GM23338 (cell line): ENCODE results near the gene EIF4E2. TPM values are rescaled to one million over a fixed set of nuclear protein-coding genes. Genes with fewer than 3 reads are reported as not detected.

Experiments used
- ATAC-seq: fragments of 200-7000 bp; cut with Tn5 transposase; 3 replicates; pipeline ENCODE4 v1.9.1; 2020
- DNase-seq: peaks from one replicate; pipeline ENCODE4 v3.0.0-alpha.2; 2015; ENCODE audit warnings: low spot score
- H2AFZ ChIP-seq: fragments of 200-600 bp; sonication (generic); 2 replicates; pipeline ENCODE4 v1.8.0; 2016; ENCODE audit warnings: antibody characterized with exemption, mild to moderate bottlenecking, moderate library complexity
- H3F3A ChIP-seq: fragments of 200-600 bp; sonication (generic); replicated peaks from 2 replicates; pipeline ENCODE4 v1.8.0; 2017; ENCODE audit warnings: antibody characterized with exemption, mixed run types, low read depth
- H3K27ac ChIP-seq: fragments of 200-600 bp; sonication (generic); 2 replicates; pipeline ENCODE4 v1.6.1; 2016; ENCODE audit warnings: low read depth
- H3K27me3 ChIP-seq: fragments of 200-600 bp; sonication (generic); 2 replicates; pipeline ENCODE4 v1.8.0; 2016; ENCODE audit warnings: mild to moderate bottlenecking, mixed run types, moderate library complexity; ENCODE audit not compliant: insufficient read depth
- H3K36me3 ChIP-seq: fragments of 200-600 bp; sonication (generic); 2 replicates; pipeline ENCODE4 v1.8.0; 2016; ENCODE audit warnings: mild to moderate bottlenecking; ENCODE audit not compliant: insufficient read depth
- H3K4me1 ChIP-seq: fragments of 200-600 bp; sonication (generic); 2 replicates; pipeline ENCODE4 v1.8.0; 2016; ENCODE audit warnings: mild to moderate bottlenecking, moderate library complexity; ENCODE audit not compliant: insufficient read depth
- H3K4me2 ChIP-seq: fragments of 200-600 bp; sonication (generic); 2 replicates; pipeline ENCODE4 v1.7.1; 2017; ENCODE audit warnings: mixed run types
- H3K4me3 ChIP-seq: fragments of 200-600 bp; sonication (generic); 2 replicates; pipeline ENCODE4 v1.6.1; 2016; ENCODE audit warnings: mixed run types
- H3K79me2 ChIP-seq: fragments of 200-600 bp; sonication (generic); replicated peaks from 2 replicates; pipeline ENCODE4 v1.8.0; 2017; ENCODE audit warnings: mild to moderate bottlenecking; ENCODE audit not compliant: insufficient read depth
- H3K9me2 ChIP-seq: fragments of 200-600 bp; sonication (generic); 2 replicates; pipeline ENCODE4 v1.8.0; 2017; ENCODE audit not compliant: insufficient read depth
- H4K20me1 ChIP-seq: fragments of 200-600 bp; sonication (generic); replicated peaks from 2 replicates; pipeline ENCODE4 v1.8.0; 2017; ENCODE audit warnings: mild to moderate bottlenecking; ENCODE audit not compliant: insufficient read depth
- H3K27ac Mint-ChIP-seq: 2 replicates; pipeline ENCODE4 v1.8.0; 2020; ENCODE audit warnings: inconsistent platforms, mild to moderate bottlenecking, moderate library complexity, mixed read lengths
- H3K27me3 Mint-ChIP-seq: 3 replicates; pipeline ENCODE4 v1.8.0; 2022; ENCODE audit warnings: low read depth, mild to moderate bottlenecking, moderate library complexity, mixed read lengths, inconsistent platforms; ENCODE audit not compliant: insufficient read depth, poor library complexity
- H3K36me3 Mint-ChIP-seq: 3 replicates; pipeline ENCODE4 v1.8.0; 2021; ENCODE audit warnings: low read depth, mild to moderate bottlenecking, inconsistent platforms, moderate library complexity, mixed read lengths
- H3K4me1 Mint-ChIP-seq: 3 replicates; pipeline ENCODE4 v1.8.0; 2020; ENCODE audit warnings: mild to moderate bottlenecking, inconsistent platforms, mixed read lengths
- H3K4me3 Mint-ChIP-seq: 3 replicates; pipeline ENCODE4 v1.8.0; 2021; ENCODE audit warnings: moderate library complexity, mild to moderate bottlenecking, inconsistent platforms, mixed read lengths
- H3K9me3 Mint-ChIP-seq: 3 replicates; pipeline ENCODE4 v1.8.0; 2020; ENCODE audit warnings: moderate library complexity, mild to moderate bottlenecking, inconsistent platforms, mixed read lengths
- CREB1 ChIP-seq: fragments of 250-450 bp; sonication (Bioruptor Pico); IDR thresholded peaks from 2 replicates; pipeline ENCODE4 v1.5.0; 2020; ENCODE audit warnings: low read depth, mild to moderate bottlenecking, moderate library complexity
- CTCF ChIP-seq, 2 experiments: fragments of 200-600 bp in 1 of 2; sonication (generic) in 1 of 2; conservative IDR thresholded peaks; 2 replicates each; pipeline versions ENCODE4 v1.5.1 to v1.6.1; 2016 to 2017; ENCODE audit warnings: antibody characterized with exemption in 2 of 2, low read depth in 2 of 2, mild to moderate bottlenecking in 2 of 2, moderate library complexity in 1 of 2
- EZH2 ChIP-seq: fragments of 200-600 bp; sonication (generic); IDR thresholded peaks from one replicate; pipeline ENCODE4 v1.8.0; 2017; ENCODE audit warnings: antibody characterized with exemption, mild to moderate bottlenecking, low read depth; ENCODE audit not compliant: unreplicated experiment
- EZH2phosphoT487 ChIP-seq: fragments of 200-600 bp; sonication (generic); IDR thresholded peaks from one replicate; pipeline ENCODE4 v1.8.1; 2018; ENCODE audit warnings: antibody characterized with exemption; ENCODE audit not compliant: unreplicated experiment
- JUNB ChIP-seq: IDR thresholded peaks from one replicate; pipeline ENCODE4 v1.6.1; 2016; ENCODE audit warnings: antibody characterized with exemption; ENCODE audit not compliant: unreplicated experiment
- NANOG ChIP-seq: IDR thresholded peaks from 2 replicates; pipeline ENCODE4 v1.6.1; 2016; ENCODE audit warnings: antibody characterized with exemption, borderline replicate concordance
- POLR2AphosphoS5 ChIP-seq: IDR thresholded peaks from 2 replicates; pipeline ENCODE4 v1.6.1; 2016; ENCODE audit warnings: antibody characterized with exemption, low read depth
- STAT1 ChIP-seq: IDR thresholded peaks from one replicate; pipeline ENCODE4 v1.6.1; 2016; ENCODE audit warnings: antibody characterized with exemption; ENCODE audit not compliant: unreplicated experiment
- ZNF114 ChIP-seq: fragments of 250-450 bp; sonication (Bioruptor Pico); IDR thresholded peaks from 2 replicates; pipeline ENCODE4 v1.5.0; 2020; ENCODE audit warnings: mild to moderate bottlenecking, moderate library complexity
- ZNF331 ChIP-seq: fragments of 250-450 bp; sonication (Bioruptor Pico); IDR thresholded peaks from 2 replicates; pipeline ENCODE4 v1.5.0; 2020; ENCODE audit warnings: low read depth, mild to moderate bottlenecking, moderate library complexity
- polyA plus RNA-seq: library from polyadenylated mRNA; unstranded; fragments of >200 nt; fragmentation: Nextera tagmentation; extraction: Ambion mirVana; gene quantifications from 2 replicates; pipeline ENCODE4 v1.2.1, GENCODE V29; 2016
- total RNA-seq: library from RNA; depleted of rRNA; stranded (reverse); fragments of >200 nt; shearing (Covaris generic); gene quantifications from 2 replicates; pipeline ENCODE4 v1.2.3, GENCODE V29; 2014
- TF ChIP-seq, protein P1 (sequence below): IDR thresholded peaks from 2 replicates; pipeline ENCODE4 v1.6.1; 2016; ENCODE audit warnings: antibody characterized with exemption
- TF ChIP-seq, protein P2 (sequence below): IDR thresholded peaks from one replicate; pipeline ENCODE4 v1.6.1; 2018; ENCODE audit warnings: antibody characterized with exemption; ENCODE audit not compliant: unreplicated experiment

EIF4E2 gene
- total and polyA plus RNA-seq, 2 experiments from 2014 or later: 68.1 to 152 TPM

DNA sequence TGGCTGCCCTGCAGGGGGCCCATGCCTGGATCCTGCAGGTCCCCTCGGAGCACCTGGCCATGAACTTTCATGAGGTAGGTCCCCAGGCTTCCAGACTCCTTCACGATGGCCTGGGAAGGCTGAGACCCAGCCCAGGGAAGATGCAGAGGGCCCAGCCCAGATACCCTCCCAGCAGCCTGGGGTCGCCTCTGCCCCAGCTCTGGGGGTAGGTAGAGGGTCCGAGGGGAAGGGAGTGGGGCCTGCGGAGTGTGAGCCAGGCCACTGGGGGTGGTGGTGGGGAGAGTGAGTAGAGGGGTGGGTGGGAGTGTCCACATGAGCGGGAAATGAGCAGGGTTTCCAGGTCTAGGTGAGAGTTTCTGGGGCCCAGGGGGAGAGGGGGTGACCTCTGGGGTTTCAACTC, 25.7 kb upstream of the EIF4E2 start:
- no peak for ATAC-seq
- DNase-seq: no peak

More for the DNA sequence above, 25.7 kb upstream of the EIF4E2 start:
- H3K36me3 Mint-ChIP-seq: no peaks in the 10 kb centered on the region; the same call in 2 of the 3 replicates
- Histone ChIP-seq H2AFZ (no peak overlapping the region), H3F3A (0 out of 2 replicates have a peak, but pooled peaks cover 3% of the 10 kb centered on the region), H3K36me3 (no peaks in the 10 kb centered on the region), H3K79me2 (no peaks in the 10 kb centered on the region), H3K9me2 (no peaks in the 10 kb centered on the region), H4K20me1 (no peaks in the 10 kb centered on the region; the same call in 1 of the 2 replicates), H3K27ac (no peak overlapping the region), H3K27me3 (peaks cover 44% of the 10 kb centered on the region), H3K4me3 (peak overlapping the region; percentile 68; the same call in 1 of the 2 replicates), H3K4me1 (no peaks in the 10 kb centered on the region; the same call in 1 of the 2 replicates), H3K4me2 (peak overlapping the region; percentile 86; the same call in 1 of the 2 replicates)
- TF ChIP-seq NANOG (no peak), STAT1 (no peak), EZH2 (no peak), CTCF (conservative IDR thresholded peaks at IDR 0.05; ENCODE audit: low read depth in 2 of 2) (no peak), ZNF114 (no peak), EZH2phosphoT487 (no peak), POLR2AphosphoS5 (no peak), JUNB (no peak), ZNF331 (CRISPR knock-in tag) (no peak), CREB1 (CRISPR knock-in tag) (no peak)
- TF ChIP-seq, protein P1, sequence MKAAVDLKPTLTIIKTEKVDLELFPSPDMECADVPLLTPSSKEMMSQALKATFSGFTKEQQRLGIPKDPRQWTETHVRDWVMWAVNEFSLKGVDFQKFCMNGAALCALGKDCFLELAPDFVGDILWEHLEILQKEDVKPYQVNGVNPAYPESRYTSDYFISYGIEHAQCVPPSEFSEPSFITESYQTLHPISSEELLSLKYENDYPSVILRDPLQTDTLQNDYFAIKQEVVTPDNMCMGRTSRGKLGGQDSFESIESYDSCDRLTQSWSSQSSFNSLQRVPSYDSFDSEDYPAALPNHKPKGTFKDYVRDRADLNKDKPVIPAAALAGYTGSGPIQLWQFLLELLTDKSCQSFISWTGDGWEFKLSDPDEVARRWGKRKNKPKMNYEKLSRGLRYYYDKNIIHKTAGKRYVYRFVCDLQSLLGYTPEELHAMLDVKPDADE: no peak
- TF ChIP-seq, protein P2, sequence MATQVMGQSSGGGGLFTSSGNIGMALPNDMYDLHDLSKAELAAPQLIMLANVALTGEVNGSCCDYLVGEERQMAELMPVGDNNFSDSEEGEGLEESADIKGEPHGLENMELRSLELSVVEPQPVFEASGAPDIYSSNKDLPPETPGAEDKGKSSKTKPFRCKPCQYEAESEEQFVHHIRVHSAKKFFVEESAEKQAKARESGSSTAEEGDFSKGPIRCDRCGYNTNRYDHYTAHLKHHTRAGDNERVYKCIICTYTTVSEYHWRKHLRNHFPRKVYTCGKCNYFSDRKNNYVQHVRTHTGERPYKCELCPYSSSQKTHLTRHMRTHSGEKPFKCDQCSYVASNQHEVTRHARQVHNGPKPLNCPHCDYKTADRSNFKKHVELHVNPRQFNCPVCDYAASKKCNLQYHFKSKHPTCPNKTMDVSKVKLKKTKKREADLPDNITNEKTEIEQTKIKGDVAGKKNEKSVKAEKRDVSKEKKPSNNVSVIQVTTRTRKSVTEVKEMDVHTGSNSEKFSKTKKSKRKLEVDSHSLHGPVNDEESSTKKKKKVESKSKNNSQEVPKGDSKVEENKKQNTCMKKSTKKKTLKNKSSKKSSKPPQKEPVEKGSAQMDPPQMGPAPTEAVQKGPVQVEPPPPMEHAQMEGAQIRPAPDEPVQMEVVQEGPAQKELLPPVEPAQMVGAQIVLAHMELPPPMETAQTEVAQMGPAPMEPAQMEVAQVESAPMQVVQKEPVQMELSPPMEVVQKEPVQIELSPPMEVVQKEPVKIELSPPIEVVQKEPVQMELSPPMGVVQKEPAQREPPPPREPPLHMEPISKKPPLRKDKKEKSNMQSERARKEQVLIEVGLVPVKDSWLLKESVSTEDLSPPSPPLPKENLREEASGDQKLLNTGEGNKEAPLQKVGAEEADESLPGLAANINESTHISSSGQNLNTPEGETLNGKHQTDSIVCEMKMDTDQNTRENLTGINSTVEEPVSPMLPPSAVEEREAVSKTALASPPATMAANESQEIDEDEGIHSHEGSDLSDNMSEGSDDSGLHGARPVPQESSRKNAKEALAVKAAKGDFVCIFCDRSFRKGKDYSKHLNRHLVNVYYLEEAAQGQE: no peak
- H3K27me3 Mint-ChIP-seq: peaks cover 46% of the 10 kb centered on the region
- H3K4me1 Mint-ChIP-seq: peaks cover 8% of the 10 kb centered on the region
- H3K27ac Mint-ChIP-seq: no peak overlapping the region
- no peak overlapping the region for H3K4me3 Mint-ChIP-seq
- no peaks in the 10 kb centered on the region for H3K9me3 Mint-ChIP-seq
